K562 (cell line): ENCODE data around the gene DIAPH1. TPM values are rescaled to one million over a fixed set of nuclear protein-coding genes. Genes with fewer than 3 reads are reported as not detected.

ENCODE experiments used
- ATAC-seq: fragments of 200-7000 bp; cut with Tn5 transposase; 3 replicates; pipeline ENCODE4 v1.9.1; 2020; ENCODE audit warnings: moderate library complexity
- BruUV-seq: library from RNA; stranded (reverse); fragments of 400-500 nt; replicated peaks from 2 replicates; lab custom pipeline; 2021; lab: Mats Ljungman, UMichigan
- CTCF ChIA-PET: fragments of 300-600 bp; formaldehyde crosslinking; extraction: SDS; loops from one replicate; lab custom pipeline; 2021; ENCODE audit warnings: low intra/inter-chr PET ratio; lab: Yijun Ruan, JAX
- POLR2A ChIA-PET: fragments of 300-600, 350-650 bp; sonication (Branson Sonifier 250); formaldehyde crosslinking; extraction: SDS; loops from one replicate; lab custom pipeline; 2021; ENCODE audit warnings: antibody characterized with exemption, inconsistent platforms; lab: Yijun Ruan, JAX
- DNase-seq, 4 experiments: peaks; one replicate each; pipeline versions ENCODE4 v3.0.0 to v3.0.0-alpha.2; 2011 to 2018; ENCODE audit warnings: low spot score in 3 of 4, mixed read lengths in 3 of 4; ENCODE audit errors: extremely low read depth in 1 of 4
- FAIRE-seq: peaks from 2 replicates; lab custom pipeline; 2011; peaks lifted over from hg19 to GRCh38; lab: Jason Lieb, UNC
- H2AFZ ChIP-seq: 2 replicates; pipeline ENCODE4 v1.6.0; 2011; ENCODE audit warnings: low read depth, low read length, control low read depth, inconsistent platforms
- H3K27ac ChIP-seq: fragments of 200-600 bp; 3 replicates; pipeline ENCODE4 v1.8.0; 2011; ENCODE audit warnings: low read depth, mild to moderate bottlenecking, control low read depth, inconsistent platforms, low read length, moderate library complexity, mixed read lengths; ENCODE audit errors: extremely low read depth
- H3K27me3 ChIP-seq, 2 experiments: fragments of 300-600 bp in 1 of 2; 2 replicates in 1 of 2; 3 replicates in 1 of 2; pipeline versions ENCODE4 v1.6.0 to v1.8.0; 2011; ENCODE audit warnings: inconsistent platforms in 2 of 2, low read length in 2 of 2, mild to moderate bottlenecking in 1 of 2, mixed read lengths in 1 of 2, moderate library complexity in 1 of 2; ENCODE audit not compliant: control insufficient read depth in 2 of 2, insufficient read depth in 2 of 2
- H3K36me3 ChIP-seq: fragments of 300-600 bp; 3 replicates; pipeline ENCODE4 v1.8.0; 2011; ENCODE audit warnings: mild to moderate bottlenecking, low read length, inconsistent platforms; ENCODE audit not compliant: control insufficient read depth, insufficient read depth
- H3K4me1 ChIP-seq, 2 experiments: fragments of 200-600 bp in 1 of 2; replicated peaks in 1 of 2; 2 replicates in 1 of 2; 3 replicates in 1 of 2; pipeline versions ENCODE4 v1.5.1 to v1.8.0; 2011; ENCODE audit warnings: inconsistent platforms in 2 of 2, low read length in 2 of 2, mild to moderate bottlenecking in 1 of 2, mixed read lengths in 1 of 2, moderate library complexity in 1 of 2; ENCODE audit not compliant: control insufficient read depth in 2 of 2, insufficient read depth in 2 of 2
- H3K4me2 ChIP-seq: 2 replicates; pipeline ENCODE4 v1.6.1; 2011; ENCODE audit warnings: low read length, control low read depth, inconsistent platforms, mixed read lengths; ENCODE audit not compliant: insufficient read depth
- H3K4me3 ChIP-seq: fragments of 200-600 bp; sonication (generic), shearing (Covaris generic); 2 replicates; pipeline ENCODE4 v1.5.1; 2016; ENCODE audit warnings: control low read depth, inconsistent platforms
- H3K79me2 ChIP-seq: fragments of 200-600 bp; 3 replicates; pipeline ENCODE4 v1.8.0; 2011; ENCODE audit warnings: low read length, inconsistent platforms; ENCODE audit not compliant: control insufficient read depth, insufficient read depth
- H3K9ac ChIP-seq, 2 experiments: 2 replicates each; pipeline versions ENCODE4 v1.6.0 to v1.6.1; 2011; ENCODE audit warnings: low read depth in 2 of 2, low read length in 2 of 2, control low read depth in 1 of 2, inconsistent platforms in 1 of 2, mild to moderate bottlenecking in 1 of 2, mixed read lengths in 1 of 2; ENCODE audit not compliant: insufficient read depth in 1 of 2
- H3K9me1 ChIP-seq: one replicate; pipeline ENCODE4 v1.6.0; 2011; ENCODE audit warnings: inconsistent platforms, mild to moderate bottlenecking, low read length, moderate library complexity; ENCODE audit not compliant: control insufficient read depth, insufficient read depth
- H3K9me3 ChIP-seq: replicated peaks from 2 replicates; pipeline ENCODE4 v1.5.1; 2011; ENCODE audit warnings: low read depth, low read length, inconsistent platforms; ENCODE audit not compliant: control insufficient read depth, insufficient read depth
- H4K20me1 ChIP-seq: replicated peaks from 2 replicates; pipeline ENCODE4 v1.6.1; 2011; ENCODE audit warnings: low read length, inconsistent platforms, mixed read lengths; ENCODE audit not compliant: control insufficient read depth, insufficient read depth
- PRMT5 ChIP-seq: sonication (generic); formaldehyde crosslinking; IDR thresholded peaks from 2 replicates; pipeline ENCODE4 v1.5.0; 2020; ENCODE audit warnings: missing genetic modification reagents
- TFAP4 ChIP-seq: sonication (generic); formaldehyde crosslinking; IDR thresholded peaks from 2 replicates; pipeline ENCODE4 v1.8.0; 2022; ENCODE audit warnings: missing genetic modification reagents, mild to moderate bottlenecking, moderate library complexity, borderline replicate concordance
- WGBS: fragments of 100-300 bp; shearing (Covaris generic); methylation state at CpG from one replicate; pipeline ENCODE4 v1.1.6; 2016; ENCODE audit warnings: low coverage, mixed read lengths; ENCODE audit not compliant: insufficient coverage; ENCODE audit errors: missing lambda C conversion rate; 5-methylcytosine and 5-hydroxymethylcytosine counted together
- in situ Hi-C: fragments of 300-500 bp; cut with MboI; formaldehyde crosslinking; loops from 4 replicates; pipeline ENCODE4 v1.15.0; 2018; ENCODE audit warnings: inconsistent platforms, mixed read lengths
- intact Hi-C: fragments of 100-400 bp; cut with micrococcal nuclease; formaldehyde crosslinking; loops from 2 replicates; pipeline ENCODE4 v1.14.2; 2022
- polyA plus RNA-seq, 8 experiments: library from polyadenylated mRNA; depleted of rRNA in 4 of 8; stranded (reverse) in 5 of 8; unstranded in 3 of 8; fragments of >200 nt; fragmentation: Nextera tagmentation in 2 of 8; fragmentation: Illumina TruSeq in 1 of 8; extraction: Ambion mirVana in 2 of 8; extraction: Trizol in 1 of 8; gene quantifications; 2 replicates each; pipeline versions ENCODE4 v1.2.1 to v1.2.3, GENCODE V29; 2011 to 2014; ENCODE audit warnings: inconsistent platforms in 1 of 8, missing spikeins in 1 of 8
- total RNA-seq, 7 experiments: library from RNA; depleted of rRNA in 6 of 7; stranded (reverse); fragments of >200 nt in 6 of 7; fragmentation: Illumina TruSeq in 2 of 7; extraction: Trizol in 2 of 7; gene quantifications; 2 replicates each; pipeline versions ENCODE4 v1.2.1 to v1.2.3, GENCODE V29; 2011 to 2021; ENCODE audit warnings: low replicate concordance in 1 of 7

DIAPH1 gene
- total and polyA plus RNA-seq, 9 of the 15 experiments (the other 6 are each of a cell fraction or from before 2014, with no cell fraction given): 60.8 to 328 (median 97.8) TPM

GRCh38 chr5:141507387-141508091 is 111.3 kb downstream of the DIAPH1 start:
- Histone ChIP-seq H3K79me2 (no peaks in the 10 kb centered on the region), H3K4me1 (peaks cover 5 to 8% of the 10 kb centered on the region in 2 experiments; a peak in 3 of 5 replicates), H3K36me3 (no peaks in the 10 kb centered on the region), H3K9me3 (no peaks in the 10 kb centered on the region)
- in situ Hi-C loops: no loop called here
- CTCF ChIA-PET: interaction anchor here (0.5 kb wide), 1 partner anchor 10 kb away, joined by 4 read pairs; no protein-coding TSS in a partner anchor
- TF ChIP-seq PRMT5 (CRISPR knock-in tag) (no peak), TFAP4 (CRISPR knock-in tag) (peak; percentile 16; the same call in 1 of the 2 replicates)
- TF ChIP-seq, all 486 proteins: peak for 1
- peaks cover 6% of the 10 kb centered on the region for H3K9me1 ChIP-seq
- no peaks in the 10 kb centered on the region for H4K20me1 ChIP-seq
- no TSS peak for BruUV-seq
- H3K27me3 ChIP-seq: peaks cover 6 to 26% of the 10 kb centered on the region in 2 experiments; a peak in 4 of 5 replicates
- FAIRE-seq (peak; percentile 6), DNase-seq (no peak), ATAC-seq (no peak)
- WGBS: 13% methylated on average over 11 of the region's 11 CpGs
- H2AFZ ChIP-seq: no peak overlapping the region
- H3K4me2 ChIP-seq: no peak overlapping the region
- no peak overlapping the region for H3K4me3 ChIP-seq
- no peak overlapping the region for H3K9ac ChIP-seq
- intact Hi-C loops: no loop called here
- POLR2A ChIA-PET: interaction anchor here (0.6 to 1.4 kb wide), 7 partner anchors 12 to 251 kb away, joined by 3 to 5 read pairs (median 3); no protein-coding TSS in a partner anchor
- H3K27ac ChIP-seq: no peak overlapping the region
